Loucy (cell line): ENCODE data around the gene TAAR1.

ENCODE experiments used
- H2AFZ ChIP-seq: fragments of 200-600 bp; sonication (generic); 2 replicates; pipeline ENCODE4 v1.6.0; 2016; ENCODE audit warnings: antibody characterized with exemption, mild to moderate bottlenecking, low read length, moderate library complexity
- H3F3A ChIP-seq: fragments of 200-600 bp; 2 replicates; pipeline ENCODE4 v1.6.0; 2016; ENCODE audit warnings: antibody characterized with exemption, low read depth, mild to moderate bottlenecking
- H3K27me3 ChIP-seq: fragments of 200-600 bp; sonication (generic); 2 replicates; pipeline ENCODE4 v1.6.1; 2014; ENCODE audit warnings: low read length, mild to moderate bottlenecking; ENCODE audit not compliant: insufficient read depth, poor library complexity, severe bottlenecking
- H3K36me3 ChIP-seq: fragments of 200-600 bp; sonication (generic); 2 replicates; pipeline ENCODE4 v1.6.1; 2016; ENCODE audit warnings: low read length; ENCODE audit not compliant: insufficient read depth
- H3K4me1 ChIP-seq: fragments of 200-600 bp; sonication (generic); 2 replicates; pipeline ENCODE4 v1.5.1; 2014; ENCODE audit warnings: low read length, mild to moderate bottlenecking; ENCODE audit not compliant: insufficient read depth, poor library complexity, severe bottlenecking
- H3K4me2 ChIP-seq: fragments of 200-600 bp; sonication (generic); 2 replicates; pipeline ENCODE4 v1.6.0; 2014; ENCODE audit warnings: antibody characterized with exemption, low read length, low read depth, mild to moderate bottlenecking; ENCODE audit not compliant: poor library complexity, severe bottlenecking
- H3K4me3 ChIP-seq: fragments of 200-600 bp; sonication (generic); 2 replicates; pipeline ENCODE4 v1.5.1; 2014; ENCODE audit warnings: low read length, mild to moderate bottlenecking, mixed read lengths; ENCODE audit not compliant: poor library complexity, severe bottlenecking
- H3K79me2 ChIP-seq: fragments of 200-600 bp; sonication (generic); 2 replicates; pipeline ENCODE4 v1.6.1; 2014; ENCODE audit warnings: low read length; ENCODE audit not compliant: insufficient read depth
- H3K9ac ChIP-seq: fragments of 200-600 bp; sonication (generic); 2 replicates; pipeline ENCODE4 v1.6.0; 2014; ENCODE audit warnings: mild to moderate bottlenecking, low read depth, low read length, moderate library complexity; ENCODE audit not compliant: poor library complexity, severe bottlenecking
- H3K9me2 ChIP-seq: fragments of 200-600 bp; sonication (generic); replicated peaks from 2 replicates; pipeline ENCODE4 v1.6.1; 2016; ENCODE audit warnings: low read depth, low read length, mixed read lengths
- H3K9me3 ChIP-seq: fragments of 200-600 bp; sonication (generic); 2 replicates; pipeline ENCODE4 v1.6.1; 2014; ENCODE audit warnings: mild to moderate bottlenecking, antibody characterized with exemption, low read length, low read depth; ENCODE audit not compliant: insufficient read depth
- H4K20me1 ChIP-seq: fragments of 200-600 bp; sonication (generic); 2 replicates; pipeline ENCODE4 v1.6.0; 2014; ENCODE audit warnings: antibody characterized with exemption, low read length, mild to moderate bottlenecking; ENCODE audit not compliant: insufficient read depth, poor library complexity, severe bottlenecking
- CTCF ChIP-seq: fragments of 200-600 bp; sonication (generic); conservative IDR thresholded peaks from 2 replicates; pipeline ENCODE4 v1.5.1; 2014; ENCODE audit warnings: mild to moderate bottlenecking, antibody characterized with exemption, low read length
- EZH2phosphoT487 ChIP-seq: fragments of 200-600 bp; IDR thresholded peaks from 2 replicates; pipeline ENCODE4 v1.6.1; 2018; ENCODE audit warnings: antibody characterized with exemption, mild to moderate bottlenecking, moderate library complexity, borderline replicate concordance

Gene TAAR1

GRCh38 chr6:132598473-132598872 lies 60.5 kb downstream of the TAAR1 start:
- H3K4me1 ChIP-seq: peaks cover 11% of the 10 kb centered on the region
- no peaks in the 10 kb centered on the region for H3K27me3 ChIP-seq
- no peaks in the 10 kb centered on the region for H3K9me3 ChIP-seq
- no peaks in the 10 kb centered on the region for H3K9me2 ChIP-seq
- H3K9ac ChIP-seq: no peak overlapping the region
- H3K4me3 ChIP-seq: no peak overlapping the region
- no peaks in the 10 kb centered on the region for H3F3A ChIP-seq
- no peaks in the 10 kb centered on the region for H3K36me3 ChIP-seq
- H4K20me1 ChIP-seq: no peaks in the 10 kb centered on the region
- no peaks in the 10 kb centered on the region for H3K79me2 ChIP-seq
- TF ChIP-seq EZH2phosphoT487 (no peak), CTCF (peak; percentile 67)
- H3K4me2 ChIP-seq: no peak overlapping the region
- no peak overlapping the region; the same call in 1 of the 2 replicates for H2AFZ ChIP-seq

GRCh38 chr6:132596201-132596600 lies 62.8 kb downstream of the TAAR1 start:
- no peaks in the 10 kb centered on the region for H3K9me2 ChIP-seq
- H3K9ac ChIP-seq: no peak overlapping the region
- H3K4me2 ChIP-seq: no peak overlapping the region
- no peaks in the 10 kb centered on the region for H3K4me1 ChIP-seq
- no peaks in the 10 kb centered on the region for H4K20me1 ChIP-seq
- TF ChIP-seq EZH2phosphoT487: no peak
- no peak for TF ChIP-seq CTCF
- H3K27me3 ChIP-seq: no peaks in the 10 kb centered on the region
- no peak overlapping the region for H2AFZ ChIP-seq
- no peaks in the 10 kb centered on the region for H3F3A ChIP-seq
- H3K36me3 ChIP-seq: no peaks in the 10 kb centered on the region
- H3K9me3 ChIP-seq: no peaks in the 10 kb centered on the region
- H3K79me2 ChIP-seq: no peaks in the 10 kb centered on the region
- H3K4me3 ChIP-seq: no peak overlapping the region
